Measurements from ENCODE around the gene NKD1.
A peak's percentile ranks its signal among the peaks of the same experiment; 100 is the strongest.

NKD1 gene

DNA sequence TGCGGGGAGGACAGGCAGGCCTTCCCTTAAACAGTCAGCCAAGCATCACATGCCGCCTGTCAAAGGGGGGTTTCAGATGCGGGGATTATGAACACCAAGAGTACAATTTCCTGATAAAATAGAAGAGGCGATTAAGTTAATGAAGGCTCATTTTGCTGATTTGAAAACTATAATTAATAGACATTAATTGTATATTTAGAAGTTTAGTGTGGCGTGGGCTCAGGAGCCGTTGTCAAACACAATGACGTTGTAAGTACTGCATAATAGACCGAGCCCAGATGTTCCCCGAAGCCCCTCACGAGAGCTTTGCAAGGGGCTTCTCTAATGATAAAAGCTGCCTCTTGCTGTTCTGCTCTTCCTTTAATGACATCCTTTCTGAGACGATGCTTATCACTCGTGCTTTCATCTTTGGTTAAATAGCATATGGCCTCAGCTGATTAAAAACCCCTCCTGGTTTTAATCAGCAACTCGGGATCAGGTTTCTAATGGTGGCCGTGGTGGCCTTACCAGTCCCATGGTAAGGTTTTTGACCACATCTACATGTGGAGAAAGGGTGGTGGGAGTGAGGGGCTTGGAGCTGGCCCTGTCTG is 104.7 kb downstream of the NKD1 start:
- no peak for DNase-seq

DNA sequence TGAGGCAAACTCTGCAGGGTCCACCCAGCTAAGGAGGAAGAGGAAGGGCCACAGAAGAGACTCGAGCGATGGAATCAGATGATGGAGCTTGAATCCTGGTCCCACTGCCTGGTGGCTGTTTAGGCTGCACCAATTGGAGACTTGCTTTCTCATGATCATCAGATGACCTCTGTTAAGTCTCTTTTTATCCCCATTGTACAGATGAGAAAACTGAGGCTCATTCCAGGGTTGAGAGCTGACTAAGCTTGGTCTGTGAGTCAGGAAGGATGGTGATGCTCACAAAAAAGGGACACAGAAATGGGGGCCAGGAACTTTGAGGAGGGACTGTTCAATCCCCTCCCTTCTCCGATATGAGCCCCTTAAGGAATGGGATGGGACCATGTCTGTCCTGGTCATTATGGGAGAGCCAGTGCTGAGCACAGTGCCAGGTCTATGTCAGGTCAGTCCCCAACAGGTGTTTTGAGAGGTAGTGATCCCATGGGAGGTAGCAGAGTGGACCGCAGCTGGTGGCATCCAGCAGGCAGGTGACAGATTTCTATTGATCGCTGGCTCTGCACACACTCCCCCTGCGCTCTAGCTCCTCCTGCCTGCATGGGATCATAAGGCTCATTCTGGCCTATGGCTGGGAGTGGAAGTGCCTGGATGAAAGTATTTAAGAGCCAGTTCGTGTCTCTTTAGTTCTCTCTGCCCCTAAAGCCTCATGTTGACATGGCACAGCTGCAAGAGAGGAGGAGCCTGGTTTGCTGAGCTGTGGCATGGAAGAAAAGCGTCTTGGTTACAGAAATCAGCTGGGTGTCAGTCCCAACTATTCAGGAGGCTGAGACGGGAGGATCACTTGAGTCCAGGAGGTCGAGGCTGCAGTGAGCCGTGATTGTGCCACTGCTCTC is 105.7 kb downstream of the NKD1 start:
- DNase-seq = no peak

DNA sequence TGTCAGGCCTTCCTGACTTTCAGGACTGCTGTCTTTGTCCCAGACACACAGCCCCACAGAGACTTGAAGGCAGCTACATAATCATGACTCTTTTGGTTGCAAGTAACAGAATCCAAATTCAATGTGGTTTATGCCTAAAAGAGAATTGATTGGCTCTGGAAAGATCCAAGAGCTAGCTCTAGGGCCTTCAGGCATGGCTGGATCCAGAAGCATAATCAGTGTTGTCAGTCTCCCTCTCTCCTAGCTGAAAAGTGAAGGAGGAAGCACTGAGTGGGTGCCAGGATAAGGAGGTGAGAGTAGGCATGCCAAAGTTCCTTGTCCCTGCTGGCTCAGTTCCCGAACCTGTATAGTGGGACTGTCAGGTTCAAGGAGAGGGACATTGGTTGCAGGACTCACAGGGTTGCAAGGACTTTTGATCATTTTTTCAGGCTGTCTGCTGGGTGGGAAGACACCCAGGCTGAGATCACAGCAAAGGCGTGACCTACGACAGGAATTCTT is 107.4 kb downstream of the NKD1 start:
- DNase-seq = no peak

DNA sequence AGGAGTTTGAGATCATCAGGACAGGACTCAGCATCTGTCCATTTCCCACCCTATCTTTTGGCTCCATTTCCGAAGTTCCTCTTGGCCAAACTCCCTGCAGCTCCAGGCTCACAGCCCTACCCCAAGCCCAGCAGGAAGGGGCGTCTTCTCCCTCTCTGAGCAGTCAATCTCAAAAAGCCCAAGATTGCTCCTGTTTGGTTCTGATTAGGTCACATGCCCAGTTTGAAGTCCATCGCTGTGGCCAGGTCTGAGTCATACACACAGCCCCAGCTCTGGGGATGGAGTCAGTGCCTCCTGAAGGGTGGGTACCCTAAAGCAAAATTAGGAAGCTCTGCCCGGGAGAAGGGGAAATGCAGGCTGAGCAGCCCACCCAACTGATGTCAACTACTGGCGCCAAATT is 109.0 kb downstream of the NKD1 start:
- no peak for DNase-seq

DNA sequence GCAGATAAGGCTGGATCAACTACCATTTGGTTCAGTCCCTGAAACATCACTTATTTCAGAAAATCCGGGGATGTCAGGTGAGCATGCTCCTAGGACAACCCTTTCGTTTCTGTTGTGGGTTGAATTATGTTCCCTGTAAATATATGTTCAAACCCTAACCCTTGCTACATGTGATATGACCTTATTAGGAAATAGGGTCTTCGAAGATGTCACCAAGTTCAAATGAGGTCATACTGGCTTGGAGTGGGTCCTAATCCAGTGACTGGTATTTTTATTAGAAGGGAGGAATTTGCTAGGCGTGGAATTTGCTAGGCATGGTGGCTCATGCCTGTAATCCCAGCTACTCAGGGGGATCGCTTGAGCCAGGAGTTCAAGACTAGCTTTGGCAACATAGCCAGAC is 111.6 kb downstream of the NKD1 start:
- DNase-seq = no peak

DNA sequence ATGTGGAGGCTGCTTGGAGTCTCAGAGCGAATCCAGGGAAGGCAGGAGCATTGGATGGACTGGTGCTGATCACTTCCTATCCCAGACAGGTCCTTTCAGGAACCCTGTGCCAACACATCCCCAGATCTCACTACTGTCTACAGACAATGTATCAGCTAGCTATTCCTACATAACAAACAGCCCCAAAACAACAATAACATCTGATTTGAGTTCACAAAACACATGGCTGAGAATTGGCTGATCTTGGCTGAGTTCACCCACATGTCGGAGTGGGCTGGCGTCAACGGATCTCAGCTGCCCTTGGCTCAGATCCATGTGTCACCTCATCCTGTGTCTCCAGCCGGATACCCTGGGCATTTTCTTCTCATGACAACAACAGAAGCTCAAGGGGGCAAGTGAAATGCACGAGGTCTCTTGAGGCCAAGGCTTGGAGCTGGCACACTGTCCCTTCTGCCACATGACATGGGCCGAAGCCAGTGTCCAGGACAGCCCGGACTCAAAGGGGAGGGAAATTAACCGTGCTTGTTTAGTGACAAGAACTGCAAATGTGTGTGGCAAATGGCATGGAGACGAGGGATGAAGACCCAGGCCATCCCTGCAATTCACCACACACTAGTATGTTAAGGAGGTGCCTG is 114.2 kb downstream of the NKD1 start:
- no peak for DNase-seq

DNA sequence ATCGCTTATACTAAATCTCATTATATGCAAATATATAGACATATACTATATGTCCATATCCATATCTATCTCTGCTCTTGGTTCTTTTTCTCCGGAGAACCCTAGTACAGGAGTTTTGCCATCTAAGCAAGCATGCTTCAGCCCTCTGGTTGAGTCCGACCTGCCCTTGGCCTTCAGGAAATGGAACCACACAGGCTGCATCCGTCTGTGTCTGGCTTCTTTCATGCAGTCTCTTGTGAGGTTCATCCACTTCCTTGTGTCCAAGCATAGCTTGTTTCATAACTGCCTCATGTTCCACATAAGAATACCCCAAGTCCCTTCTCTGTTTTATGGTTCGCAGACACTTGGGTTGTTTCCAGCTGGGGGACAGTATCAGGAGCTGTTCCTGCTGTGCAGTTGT is 116.1 kb downstream of the NKD1 start:
- no peak for DNase-seq

DNA sequence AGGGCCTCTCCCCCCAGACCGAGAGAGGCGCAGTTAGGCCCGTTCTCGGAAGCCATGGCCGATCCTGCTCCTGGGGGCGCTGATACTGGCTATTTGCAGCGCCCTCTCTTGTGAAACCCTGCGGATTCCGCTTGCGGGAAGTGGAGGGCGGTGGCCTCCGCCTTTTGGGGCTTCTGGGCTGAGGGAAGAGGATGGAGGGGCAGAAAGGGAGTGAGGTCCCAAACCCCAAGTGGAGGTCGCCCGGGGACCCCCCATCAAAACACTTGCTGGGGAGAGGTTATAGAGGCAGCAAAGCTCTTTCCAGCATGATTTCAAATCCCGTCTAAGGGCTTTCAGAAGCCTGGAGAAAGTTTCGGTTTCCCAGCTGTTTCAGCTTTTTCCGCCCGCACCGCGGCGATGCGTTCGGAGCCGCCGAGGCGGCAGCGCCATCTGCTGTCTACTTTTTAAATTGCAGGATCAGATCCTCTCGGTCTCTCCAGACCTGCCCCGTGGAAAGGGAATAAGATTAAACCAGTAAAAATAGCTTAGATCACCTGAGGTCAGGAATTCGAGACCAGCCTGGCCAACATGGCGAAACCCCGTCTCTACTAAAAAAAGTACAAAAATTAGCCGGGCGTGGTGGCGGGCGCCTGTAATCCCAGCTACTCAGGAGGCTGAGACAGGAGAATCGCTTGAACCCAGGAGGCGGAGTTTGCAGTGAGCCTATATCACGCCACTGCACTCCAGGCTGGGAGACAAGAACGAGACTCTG is 117.1 kb downstream of the NKD1 start:
- peak; percentile 86 for DNase-seq

DNA sequence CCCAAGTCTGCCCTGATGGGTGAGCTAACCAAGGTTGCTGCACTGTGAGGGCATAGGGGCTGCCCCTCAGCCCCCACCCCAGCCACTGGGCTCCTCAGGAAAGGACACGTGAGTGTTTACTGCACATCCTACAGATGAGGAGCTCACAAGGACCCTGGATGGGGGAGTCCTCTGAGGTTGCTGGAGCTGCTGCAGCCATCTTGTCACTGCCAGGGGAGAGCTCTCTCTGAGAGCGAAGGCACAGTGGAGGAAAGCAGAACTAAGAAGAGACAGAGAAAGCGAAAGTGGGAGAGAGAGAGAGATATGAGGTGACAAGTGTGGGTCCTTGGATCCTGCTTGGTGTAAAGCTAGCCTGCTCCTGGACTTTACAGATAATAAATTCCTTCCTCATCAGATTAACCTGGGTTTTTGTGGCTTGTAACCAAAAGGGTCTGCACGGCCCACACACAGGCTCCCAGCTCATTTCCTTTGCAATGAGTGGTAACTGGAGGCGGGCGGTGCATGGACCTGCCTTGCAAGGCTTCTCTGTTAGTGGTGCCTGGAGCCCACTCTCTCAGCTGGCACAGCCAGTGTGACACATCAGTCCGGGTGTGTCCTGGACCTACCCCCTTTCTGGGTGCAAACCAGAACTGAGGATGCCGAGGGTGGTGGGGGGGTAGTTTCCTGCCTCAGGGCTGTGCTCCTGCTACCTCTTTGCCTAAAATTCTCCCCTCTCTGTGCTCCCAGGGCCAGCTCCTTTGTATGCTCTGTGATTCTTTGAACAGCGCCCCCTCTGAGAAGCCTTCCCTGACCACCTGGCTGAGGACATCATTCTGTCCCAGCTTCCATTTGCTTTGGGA is 118.7 kb downstream of the NKD1 start:
- DNase-seq = no peak

DNA sequence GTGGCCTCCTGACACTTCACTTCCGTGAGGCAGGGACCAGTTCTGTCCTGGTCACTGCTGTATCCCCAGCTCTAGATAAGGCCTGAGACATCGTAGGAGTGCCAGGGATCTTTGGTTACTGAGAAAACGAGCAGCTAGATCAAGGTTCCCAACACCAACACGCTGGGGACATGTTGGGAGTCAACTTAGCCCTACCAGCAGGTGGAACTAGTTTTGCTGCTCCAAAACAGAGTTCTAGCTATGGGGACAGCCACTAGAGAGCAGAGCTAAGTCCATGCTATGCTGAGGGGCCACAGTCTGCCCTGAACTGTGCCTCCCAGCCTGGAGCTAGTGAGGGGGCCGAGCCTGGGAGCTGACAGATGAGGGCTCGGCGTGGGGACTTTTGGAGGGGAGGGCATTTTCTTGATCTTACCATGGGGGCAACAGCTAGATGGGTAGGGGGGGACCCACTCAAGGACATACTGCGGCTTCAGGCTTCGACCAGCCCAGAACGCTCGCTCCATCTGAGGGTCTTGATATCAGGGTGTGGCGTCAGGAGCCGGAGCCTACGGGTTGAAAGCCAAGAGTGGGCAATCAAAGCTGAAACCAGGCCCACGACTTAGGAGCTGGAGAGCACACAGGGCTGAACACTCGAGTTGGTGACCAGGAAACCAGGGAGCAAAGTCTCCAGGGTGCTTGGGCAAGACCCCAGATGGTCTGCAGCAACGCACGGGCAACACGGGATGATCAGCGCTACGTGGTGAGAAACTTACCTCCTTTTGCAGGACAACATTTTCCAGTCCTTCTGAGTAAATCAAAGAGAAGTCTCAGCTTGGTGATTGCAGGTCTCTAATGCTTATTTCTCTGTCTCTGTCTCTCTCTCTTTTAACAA is 119.5 kb downstream of the NKD1 start:
- DNase-seq = no peak

DNA sequence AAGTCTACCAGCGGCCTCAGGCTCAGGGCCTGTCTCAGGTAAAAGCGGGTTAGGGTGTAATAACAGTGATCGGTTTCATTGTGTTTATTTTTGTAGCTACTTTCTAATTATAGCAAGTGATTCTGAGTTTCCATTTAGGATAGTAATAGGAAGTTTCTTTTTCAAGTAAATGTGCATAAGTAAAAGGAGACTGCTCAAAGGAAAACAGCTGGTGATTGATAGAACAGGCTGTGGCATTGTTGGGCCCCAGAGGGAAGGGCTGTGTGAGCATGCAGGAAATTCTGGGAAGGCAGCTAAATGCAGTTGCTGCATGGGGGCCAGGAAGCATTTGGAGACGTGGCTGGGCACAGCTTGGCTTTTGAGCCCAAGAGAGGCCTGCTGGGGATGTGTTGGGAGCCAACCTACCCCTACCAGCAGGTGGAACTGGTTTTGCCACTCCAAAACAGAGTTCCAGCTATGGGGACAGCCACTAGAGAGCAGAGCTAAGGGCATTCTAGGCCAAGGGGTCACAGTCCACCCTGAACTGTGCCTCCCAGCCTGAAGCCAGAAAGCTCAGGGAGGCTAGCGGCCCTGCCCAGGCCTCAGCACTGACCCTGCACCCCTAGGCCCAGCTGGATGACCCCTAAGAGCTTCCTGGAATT is 120.3 kb downstream of the NKD1 start:
- DNase-seq = no peak

DNA sequence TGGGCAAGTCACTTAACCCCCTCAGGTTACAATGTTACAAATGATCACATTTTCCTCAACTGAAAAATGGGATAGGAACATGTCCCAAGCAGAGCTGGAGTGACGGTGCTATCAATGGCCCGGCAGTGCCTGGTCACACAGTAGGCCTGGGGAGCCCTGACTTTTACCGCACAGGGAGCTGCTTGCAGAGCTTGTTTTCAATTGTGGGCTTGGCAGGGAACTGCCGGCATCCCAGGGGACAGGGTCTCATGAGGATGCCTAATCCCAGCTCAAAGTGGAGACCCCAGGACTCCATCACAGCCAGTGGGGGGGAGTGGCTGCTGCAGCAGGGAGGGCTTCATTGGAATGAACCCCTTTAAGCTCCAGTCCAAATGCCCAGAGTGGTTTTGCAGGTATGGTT is 121.5 kb downstream of the NKD1 start:
- DNase-seq = no peak

DNA sequence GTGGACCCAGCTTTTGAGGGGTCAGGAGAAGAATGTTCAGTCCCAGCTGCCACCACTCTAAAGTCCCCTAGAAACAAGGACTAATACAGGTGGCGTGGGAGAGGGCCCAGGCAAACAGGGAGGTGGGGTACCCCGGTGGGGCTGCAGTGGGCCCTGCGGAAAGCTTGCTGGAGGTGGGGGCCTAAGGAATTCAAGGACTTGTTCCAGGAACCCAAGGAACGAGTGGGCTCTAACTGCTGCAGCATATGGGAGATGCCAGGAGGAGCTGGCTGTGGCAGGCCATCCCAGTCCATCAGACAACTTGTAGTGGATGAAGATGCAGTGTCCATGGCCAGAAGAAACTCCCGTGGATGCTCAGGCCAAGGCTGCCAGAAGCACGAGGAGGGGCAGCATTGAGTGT is 122.3 kb downstream of the NKD1 start:
- DNase-seq = no peak

DNA sequence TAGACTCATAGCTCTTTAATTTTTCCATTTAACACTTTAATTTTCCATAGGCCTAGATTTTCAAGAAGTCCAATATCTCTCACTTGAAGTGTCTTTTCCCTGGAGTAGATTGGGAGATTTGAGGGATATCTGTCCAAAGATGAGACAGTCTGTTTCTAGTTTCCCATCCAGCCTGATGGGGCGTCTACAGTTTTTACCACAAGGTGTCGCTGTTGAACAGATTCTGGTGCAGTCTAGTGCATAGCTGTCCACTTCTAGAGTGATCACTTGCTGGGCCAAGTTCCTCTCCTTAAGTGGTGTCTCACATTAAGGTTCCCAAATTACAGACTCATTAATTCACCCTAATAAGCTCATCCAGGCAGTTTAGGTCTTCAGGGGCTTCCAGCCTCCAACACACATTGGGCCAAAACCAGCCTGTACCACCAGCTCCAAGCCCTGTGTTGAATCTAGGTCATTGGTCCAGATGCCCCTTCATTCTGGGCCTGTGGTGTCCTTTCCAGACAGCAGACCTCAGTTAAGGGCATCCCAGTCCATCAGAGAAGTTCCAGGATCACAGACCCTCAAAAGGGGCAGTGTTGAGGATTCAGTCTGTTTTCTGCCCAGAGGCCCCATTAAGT is 123.6 kb downstream of the NKD1 start:
- DNase-seq = no peak

DNA sequence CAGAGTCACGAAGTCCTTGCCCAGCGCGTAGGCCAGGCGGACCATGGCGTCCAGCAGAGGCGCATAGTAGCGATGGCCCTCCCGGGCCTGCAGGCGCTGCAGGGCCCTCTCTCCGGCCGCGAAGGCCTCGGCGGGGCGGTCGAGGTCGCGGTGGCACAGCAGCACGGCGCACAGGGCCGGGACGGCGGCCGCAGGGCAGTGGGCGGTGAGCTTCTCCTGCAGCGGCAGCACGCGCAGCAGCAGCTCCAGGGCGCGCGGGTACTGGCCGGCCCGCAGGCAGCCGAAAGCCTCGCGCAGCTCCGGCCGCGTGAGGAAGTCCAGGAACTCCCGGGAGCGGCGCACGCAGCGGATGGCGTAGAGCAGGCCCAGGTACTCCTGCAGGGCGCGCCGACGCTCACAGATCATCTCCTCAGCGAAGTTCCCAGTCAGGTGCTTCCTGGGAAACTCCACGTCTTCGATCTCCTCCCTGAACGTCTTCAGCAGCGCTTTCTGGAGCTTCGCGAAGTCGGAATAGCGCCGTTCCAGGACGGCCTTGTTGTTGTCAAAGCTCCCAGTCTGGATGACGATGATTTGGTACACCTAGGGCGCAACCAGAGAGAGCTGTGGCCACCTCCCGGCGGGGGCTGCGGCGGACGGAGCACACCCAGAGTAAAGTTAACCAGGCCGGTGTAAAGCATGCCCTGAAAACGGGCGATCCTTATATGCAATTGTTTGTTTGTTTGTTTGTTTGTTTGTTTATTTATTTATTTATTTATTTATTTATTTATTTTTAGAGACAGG is 125.5 kb downstream of the NKD1 start:
- no peak for DNase-seq

DNA sequence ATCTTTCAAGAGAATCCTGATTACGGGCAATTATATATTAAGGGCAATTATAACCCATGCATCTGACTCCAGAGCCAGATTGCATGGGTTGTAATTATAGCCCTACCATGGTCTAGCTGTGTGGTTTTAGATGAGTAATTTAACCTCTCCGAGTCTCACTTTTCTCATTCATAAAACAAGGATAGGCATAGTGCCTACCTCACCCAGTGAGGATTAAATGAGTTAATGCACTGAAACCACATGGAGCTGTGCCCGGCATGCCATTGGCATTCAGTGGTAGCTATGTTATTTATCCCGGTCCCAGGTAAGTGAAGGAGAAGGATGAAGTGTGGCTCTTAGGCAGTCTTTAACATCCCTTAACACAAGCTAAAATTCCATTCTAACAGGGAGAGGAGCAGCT is 126.6 kb downstream of the NKD1 start:
- DNase-seq = no peak

DNA sequence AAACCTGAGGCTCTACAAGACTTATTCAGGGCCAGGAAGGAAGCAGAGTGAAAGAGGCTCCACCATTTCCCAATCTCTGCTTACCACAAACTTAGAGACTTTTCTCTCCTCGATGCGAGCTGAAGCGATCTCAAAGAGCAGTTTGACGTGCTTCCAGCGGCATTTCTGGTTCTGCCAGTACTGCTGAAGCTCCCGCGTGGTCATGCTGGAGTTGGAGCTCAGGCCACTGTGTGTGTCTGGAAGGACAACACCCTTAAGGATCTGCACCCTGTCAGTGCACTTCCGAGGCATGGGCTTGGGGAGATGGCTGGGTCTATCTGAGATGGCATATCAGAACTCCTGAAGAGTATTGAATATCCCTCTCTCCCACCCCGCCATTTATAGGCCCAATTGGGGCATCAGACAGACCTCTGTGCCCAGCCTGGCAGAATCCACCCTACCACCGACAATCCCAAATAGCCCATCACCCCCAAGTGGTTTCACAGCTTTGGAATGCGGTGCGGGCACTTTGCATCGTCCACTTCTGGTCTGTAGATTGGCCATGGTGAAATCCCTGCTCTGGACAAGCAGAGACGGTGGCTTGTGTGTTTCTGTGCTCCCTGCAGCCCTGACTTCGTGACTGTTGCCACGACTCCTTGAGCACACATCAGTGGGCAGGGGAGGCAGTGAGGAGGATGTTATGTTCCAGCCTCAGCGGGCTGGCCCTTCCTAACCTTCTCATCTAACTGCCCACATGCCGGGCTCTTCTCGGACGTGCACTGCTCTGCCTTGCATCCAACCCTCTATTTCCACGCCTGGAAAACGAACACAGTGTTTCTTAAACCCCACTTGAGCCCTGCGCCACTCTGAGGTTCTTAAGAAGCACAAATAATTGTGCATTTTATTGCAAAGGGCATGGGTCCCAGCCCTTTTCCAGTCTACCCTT is 127.8 kb downstream of the NKD1 start:
- no peak for DNase-seq

DNA sequence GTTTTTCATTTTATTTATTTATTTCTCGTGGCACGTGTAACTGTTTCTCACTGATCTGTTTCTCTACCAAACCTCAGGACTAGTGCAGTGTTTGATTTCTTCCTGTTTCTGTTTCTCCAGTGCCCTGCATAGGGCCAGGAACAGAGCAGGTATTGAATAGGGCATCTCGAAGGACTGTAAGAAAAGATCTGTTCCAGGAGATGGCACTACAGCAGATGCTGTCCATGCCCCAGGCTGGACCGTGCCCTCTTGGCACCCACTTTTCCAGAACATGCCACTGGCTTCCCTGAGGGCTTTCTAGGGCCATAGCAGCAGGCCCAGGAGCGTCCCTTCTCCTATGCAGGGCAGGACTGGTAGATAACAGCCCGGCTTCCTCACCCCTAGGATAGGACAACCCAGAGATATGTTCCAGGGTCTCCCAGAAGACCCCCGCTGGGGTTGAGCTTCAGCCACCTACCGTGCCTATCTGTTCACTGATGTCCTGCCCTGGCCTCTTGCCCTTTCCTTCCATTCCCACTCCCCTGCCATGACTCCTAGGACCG is 128.6 kb downstream of the NKD1 start:
- no peak for DNase-seq
